Tibial nerve (tissue), 4 donors: ENCODE data around the gene SYT11.
A peak's percentile ranks its signal among the peaks of the same experiment; 100 is the strongest.

Experiments
- CTCF ChIP-seq, 5 experiments: fragments of 200-600 bp in 3 of 5; fragments of 450-650 bp in 2 of 5; sonication (generic) in 3 of 5; IDR thresholded peaks; one replicate each; pipeline ENCODE4 v1.5.1; 2016 to 2019; ENCODE audit warnings: antibody characterized with exemption in 5 of 5, mild to moderate bottlenecking in 3 of 5, moderate library complexity in 2 of 5
- EP300 ChIP-seq, 2 donors: sonication (generic); formaldehyde crosslinking; IDR thresholded peaks; one replicate each; pipeline ENCODE4 v1.6.1; 2017; ENCODE audit warnings: antibody characterized with exemption in 2 of 2, mild to moderate bottlenecking in 1 of 2

- peak in 2 of 5 experiments; percentile 6 to 12 for TF ChIP-seq CTCF (IDR thresholded peaks at IDR 0.05)
- TF ChIP-seq EP300 (IDR thresholded peaks at IDR 0.05): no peak
These were observed 51.3 kb downstream of the SYT11 start for GRCh38 chr1:155910621-155911121.
